ENCODE data around the gene BRI3BP.
"Not testable (repeated sequence)": the region's sequence is repeated elsewhere in the genome, so short reads cannot be mapped to it uniquely, and the experiment has no call there.

The BRI3BP gene

DNA sequence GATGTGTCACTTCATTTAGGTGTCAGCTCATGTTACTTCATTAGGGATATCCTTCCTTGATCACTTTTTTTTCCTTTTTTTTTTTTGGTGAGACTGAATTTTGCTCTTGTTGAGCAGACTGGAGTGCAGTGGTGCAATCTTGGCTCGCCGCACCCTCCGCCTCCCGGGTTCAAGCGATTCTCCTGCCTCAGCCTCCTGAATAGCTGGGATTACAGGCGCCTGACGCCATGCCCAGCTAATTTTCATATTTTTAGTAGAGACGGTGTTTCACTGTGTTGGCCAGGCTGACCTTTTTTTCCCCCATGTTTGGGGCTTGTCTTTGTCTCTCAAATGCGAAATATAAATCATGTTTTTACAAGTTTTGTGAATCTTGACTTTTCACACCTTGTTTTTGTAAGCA lies 62.1 kb downstream of the BRI3BP start:
- Mint-ChIP-seq H3K27ac (no peak overlapping the region), H3K36me3 (no peaks in the 10 kb centered on the region), H3K9me3 (peaks cover 1% of the 10 kb centered on the region), H3K27me3 (peaks cover 3% of the 10 kb centered on the region), H3K4me3 (no peak overlapping the region), H3K4me1 (no peaks in the 10 kb centered on the region)
- ATAC-seq (ENCODE audit: low read depth) (no peak), DNase-seq (ENCODE audit: low spot score in 2 of 2) (no peak)

DNA sequence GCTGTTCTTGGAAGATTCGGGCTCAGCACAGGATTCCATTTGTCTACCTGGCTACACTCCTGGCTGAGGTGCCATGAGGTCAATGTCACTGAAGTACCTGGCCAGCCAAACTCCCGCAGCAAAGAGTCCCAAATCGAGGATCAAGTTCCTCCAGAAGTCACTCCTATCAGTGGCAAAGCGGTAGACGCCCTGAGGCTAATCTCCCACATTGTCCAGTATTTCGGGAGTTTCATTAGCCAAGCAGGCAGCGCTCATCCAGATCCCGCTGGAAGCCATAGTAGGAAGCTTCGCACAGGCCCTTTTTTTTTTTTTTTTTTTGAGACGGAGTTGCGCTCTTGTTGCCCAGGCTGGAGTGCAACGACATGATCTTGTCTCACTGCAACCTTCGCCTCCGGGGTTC lies 62.9 kb downstream of the BRI3BP start:
- DNase-seq (ENCODE audit: low spot score in 2 of 2) = no peak

DNA sequence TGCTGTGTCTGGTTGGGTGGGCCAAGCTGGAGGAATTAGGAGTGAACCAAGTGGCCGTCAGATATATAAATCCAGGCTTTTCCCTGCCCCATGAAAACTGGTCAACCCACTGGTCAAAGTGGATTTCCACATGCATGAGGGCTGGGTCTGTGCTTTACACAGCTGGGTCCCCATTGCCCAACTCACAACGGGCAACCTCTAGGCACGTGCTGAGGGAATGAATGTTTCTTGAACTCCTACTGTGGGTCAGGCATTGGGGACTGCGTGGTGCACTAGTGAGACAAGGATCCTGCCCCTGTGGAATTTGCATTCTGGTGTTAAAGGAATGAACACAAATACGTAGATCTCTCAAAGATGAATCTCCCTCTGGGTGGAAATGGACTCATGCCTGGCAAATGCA lies 64.3 kb downstream of the BRI3BP start:
- no peaks in the 10 kb centered on the region for H3K4me1 Mint-ChIP-seq
- H3K36me3 Mint-ChIP-seq = no peaks in the 10 kb centered on the region
- H3K27me3 Mint-ChIP-seq = peaks cover 3% of the 10 kb centered on the region
- peaks cover 1% of the 10 kb centered on the region for H3K9me3 Mint-ChIP-seq
- DNase-seq (ENCODE audit: low spot score in 2 of 2) = no peak
- no peak overlapping the region for H3K27ac Mint-ChIP-seq
- H3K4me3 Mint-ChIP-seq = no peak overlapping the region
- ATAC-seq (ENCODE audit: low read depth) = no peak

More for the DNA sequence above, 62.9 kb downstream of the BRI3BP start:
- Mint-ChIP-seq H3K27ac (no peak overlapping the region), H3K27me3 (peaks cover 3% of the 10 kb centered on the region), H3K9me3 (peaks cover 1% of the 10 kb centered on the region), H3K36me3 (no peaks in the 10 kb centered on the region), H3K4me1 (no peaks in the 10 kb centered on the region), H3K4me3 (no peak overlapping the region)
- ATAC-seq (ENCODE audit: low read depth) = no peak

DNA sequence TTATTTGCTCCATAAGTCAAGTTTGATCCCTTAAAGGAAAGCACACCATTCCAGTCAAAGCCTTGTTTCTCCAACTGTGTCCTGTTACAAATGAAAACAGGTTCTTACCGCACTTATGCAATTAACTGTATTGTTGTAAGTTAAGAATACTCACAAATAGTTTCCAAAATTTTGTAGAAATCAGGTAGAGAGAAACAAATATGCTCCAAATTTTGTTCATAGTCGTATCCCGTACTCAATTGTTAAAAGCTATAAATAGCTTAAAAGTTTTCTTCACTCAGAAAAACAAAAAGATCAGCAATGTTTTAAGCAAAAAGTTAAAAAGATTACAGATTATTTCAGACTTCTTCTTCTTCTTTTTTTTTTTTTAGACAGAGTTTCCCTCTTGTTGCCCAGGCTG lies 67.8 kb downstream of the BRI3BP start:
- H3K4me3 Mint-ChIP-seq = no peak overlapping the region
- H3K36me3 Mint-ChIP-seq = no peaks in the 10 kb centered on the region
- no peak for DNase-seq (ENCODE audit: low spot score in 2 of 2)

DNA sequence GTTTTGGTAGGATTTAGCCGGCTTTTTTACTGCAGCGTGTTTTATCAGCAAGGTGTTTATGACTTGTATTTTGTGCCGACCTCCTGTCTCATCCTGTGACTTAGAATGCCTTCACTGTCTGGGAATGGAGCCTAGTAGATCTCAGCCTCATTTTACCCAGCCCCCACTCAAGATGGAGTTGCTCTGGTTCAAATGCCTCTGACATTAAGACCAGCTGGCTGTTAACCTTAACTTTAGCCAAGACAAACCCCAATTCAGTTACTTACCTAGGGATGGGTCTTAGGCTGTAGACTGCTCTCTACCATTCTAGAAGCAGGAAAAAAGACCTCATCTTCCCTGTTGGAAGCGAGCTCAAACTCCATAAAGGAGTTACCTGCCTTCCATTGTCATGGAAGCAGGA lies 70.1 kb downstream of the BRI3BP start:
- H3K36me3 Mint-ChIP-seq; H3K4me3 Mint-ChIP-seq; H3K27ac Mint-ChIP-seq; ATAC-seq (ENCODE audit: low read depth); H3K9me3 Mint-ChIP-seq; DNase-seq (ENCODE audit: low spot score in 2 of 2); H3K27me3 Mint-ChIP-seq: not testable (repeated sequence)
- H3K4me1 Mint-ChIP-seq = peaks cover 11% of the 10 kb centered on the region

More for the DNA sequence above, 67.8 kb downstream of the BRI3BP start:
- Mint-ChIP-seq H3K27me3 (peaks cover 3% of the 10 kb centered on the region), H3K4me1 (peaks cover 5% of the 10 kb centered on the region), H3K9me3 (peaks cover 1% of the 10 kb centered on the region), H3K27ac (no peak overlapping the region)
- ATAC-seq (ENCODE audit: low read depth) = no peak

DNA sequence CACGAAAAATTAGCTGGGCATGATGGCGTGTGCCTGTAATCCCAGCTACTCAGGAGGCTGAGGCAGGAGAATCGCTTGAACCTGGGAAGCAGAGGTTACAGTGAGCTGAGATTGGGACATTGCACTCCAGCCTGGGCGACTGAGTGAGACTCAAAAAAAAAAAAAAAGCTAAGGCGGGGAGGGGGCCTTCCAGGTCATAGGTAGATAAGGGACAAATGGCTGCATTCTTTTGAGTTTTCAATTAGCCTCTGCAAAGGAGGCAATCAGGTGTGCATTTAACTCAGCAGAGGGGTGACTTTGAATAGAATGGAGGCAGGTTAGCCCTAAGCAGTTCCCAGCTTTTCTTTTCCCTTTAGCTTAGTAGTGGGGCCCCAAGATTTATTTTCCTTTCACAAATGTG lies 71.0 kb downstream of the BRI3BP start:
- peaks cover 11% of the 10 kb centered on the region for H3K4me1 Mint-ChIP-seq
- no peaks in the 10 kb centered on the region for H3K27me3 Mint-ChIP-seq
- H3K4me3 Mint-ChIP-seq = peak overlapping the region; percentile 78
- ATAC-seq (ENCODE audit: low read depth) = no peak
- peaks cover 1% of the 10 kb centered on the region for H3K9me3 Mint-ChIP-seq
- no peak for DNase-seq (ENCODE audit: low spot score in 2 of 2)
- H3K36me3 Mint-ChIP-seq = no peaks in the 10 kb centered on the region
- no peak overlapping the region for H3K27ac Mint-ChIP-seq

DNA sequence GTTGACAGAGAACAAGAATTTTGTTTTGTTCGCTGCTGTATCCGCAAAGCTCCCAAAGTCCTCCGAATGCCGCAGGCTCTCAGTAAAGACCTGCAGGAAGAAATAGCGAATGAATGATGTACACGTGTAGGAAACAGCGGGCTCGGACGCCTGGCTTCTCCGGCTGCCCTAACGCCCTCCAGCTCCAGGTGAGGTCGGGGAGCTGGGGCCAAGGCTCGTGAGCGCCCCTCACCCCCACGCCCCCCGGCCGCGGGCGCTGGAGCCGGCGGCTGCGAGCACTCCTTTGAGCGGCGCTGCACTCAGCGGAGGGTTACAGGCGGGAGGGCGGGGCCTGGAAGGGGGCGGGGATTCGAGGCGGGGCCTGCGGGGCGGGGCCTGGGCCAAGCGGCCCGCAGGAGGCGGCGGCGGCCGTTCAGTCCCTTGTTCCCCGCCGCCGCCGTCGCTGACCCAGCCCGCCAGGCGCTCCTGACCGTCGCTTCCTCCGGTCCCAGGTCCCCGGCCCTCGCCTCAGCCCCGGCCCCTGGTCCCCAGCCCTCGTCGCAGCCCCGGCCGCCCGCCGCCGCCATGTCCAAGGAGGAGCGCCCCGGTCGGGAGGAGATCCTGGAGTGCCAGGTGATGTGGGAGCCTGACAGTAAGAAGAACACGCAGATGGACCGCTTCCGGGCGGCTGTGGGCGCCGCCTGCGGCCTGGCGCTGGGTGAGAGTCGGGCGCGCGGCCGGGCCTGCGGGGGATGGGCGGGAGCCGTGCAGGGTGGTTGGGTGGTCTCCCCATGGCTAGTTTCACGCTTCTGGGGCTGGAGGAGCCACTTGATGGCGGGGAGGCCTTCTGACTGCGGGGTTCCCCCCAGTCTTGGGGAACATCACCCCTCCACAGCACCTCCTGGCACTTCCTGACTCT lies 71.8 kb downstream of the BRI3BP start, which contains the start of gene AACS:
Gene AACS, plus strand, starts transcription at position 415 of the 898 bp plus-strand sequence. Its CDS starts 150 bp downstream, at position 565.
- Mint-ChIP-seq H3K4me1 (peaks cover 11% of the 10 kb centered on the region), H3K27me3 (no peaks in the 10 kb centered on the region), H3K4me3 (peak within 1 kb of the TSS; percentile 78), H3K9me3 (peaks cover under 1% of the 10 kb centered on the region), H3K36me3 (no peaks in the 10 kb centered on the region), H3K27ac (no peak within 1 kb of the TSS)
- ATAC-seq (ENCODE audit: low read depth) (peak; percentile 98), DNase-seq (ENCODE audit: low spot score in 2 of 2) (peak; percentile 49 to 70)

DNA sequence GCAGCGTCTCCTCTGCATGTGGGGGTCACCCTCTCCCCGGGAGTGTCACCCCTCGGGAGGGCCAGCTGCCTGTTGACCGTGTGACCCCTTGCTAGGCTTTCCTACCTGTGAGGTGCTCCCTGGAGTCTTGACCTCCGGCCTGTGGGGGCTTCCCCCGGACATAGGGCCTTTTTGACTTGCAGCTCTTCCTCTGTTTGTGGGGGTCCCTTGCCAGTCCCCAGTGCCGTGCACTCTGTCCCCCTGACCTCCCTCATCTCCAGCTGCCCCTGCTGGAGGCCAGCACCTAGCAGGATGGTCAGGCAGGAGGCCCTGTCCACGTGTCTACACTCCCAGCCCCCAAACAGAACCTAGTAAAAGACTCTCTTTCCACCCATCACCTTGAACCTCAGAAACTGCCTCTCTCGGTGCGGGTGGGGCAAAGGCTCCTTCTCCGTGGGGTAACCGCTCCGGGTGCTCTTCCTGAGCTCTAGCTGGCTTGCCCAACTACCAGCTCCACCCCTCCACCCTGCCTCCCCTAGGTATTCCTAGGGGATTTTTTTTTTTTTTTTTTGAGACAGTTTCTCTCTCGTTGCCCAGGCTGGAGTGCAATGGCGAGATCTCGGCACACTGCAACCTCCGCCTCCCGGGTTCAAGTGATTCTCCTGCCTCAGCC lies 72.6 kb downstream of the BRI3BP start:
- Mint-ChIP-seq H3K36me3 (no peaks in the 10 kb centered on the region), H3K27ac (no peak overlapping the region), H3K27me3 (no peaks in the 10 kb centered on the region), H3K4me3 (peak overlapping the region; percentile 74), H3K9me3 (no peaks in the 10 kb centered on the region), H3K4me1 (peaks cover 11% of the 10 kb centered on the region)
- DNase-seq (ENCODE audit: low spot score in 2 of 2) (peak in 1 of 2 donors; percentile 15), ATAC-seq (ENCODE audit: low read depth) (no peak)

DNA sequence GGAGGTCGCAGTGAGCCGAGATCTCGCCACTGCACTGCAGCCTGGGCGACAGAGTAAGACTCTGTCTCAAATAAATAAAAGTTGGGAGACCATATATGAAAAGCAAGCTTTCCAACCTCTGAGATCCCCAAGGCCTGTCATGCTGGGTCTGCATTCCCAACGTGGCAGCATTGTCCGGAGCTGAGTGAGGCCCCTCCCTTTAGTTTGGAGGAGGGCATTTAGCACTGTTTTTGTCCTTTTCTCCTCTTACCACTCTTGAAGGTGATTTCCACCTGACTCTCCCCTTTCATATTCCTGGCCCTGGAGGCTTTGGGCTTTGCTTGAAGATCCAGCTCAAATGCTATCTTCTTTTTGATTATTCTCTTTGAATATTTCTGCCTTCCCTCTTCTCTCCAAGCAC lies 74.9 kb downstream of the BRI3BP start:
- Mint-ChIP-seq H3K4me1 (peaks cover 11% of the 10 kb centered on the region), H3K4me3 (no peak overlapping the region), H3K9me3 (no peaks in the 10 kb centered on the region), H3K27me3 (no peaks in the 10 kb centered on the region), H3K36me3 (peaks cover 1% of the 10 kb centered on the region), H3K27ac (no peak overlapping the region)
- no peak for DNase-seq (ENCODE audit: low spot score in 2 of 2)
- ATAC-seq (ENCODE audit: low read depth) = no peak

DNA sequence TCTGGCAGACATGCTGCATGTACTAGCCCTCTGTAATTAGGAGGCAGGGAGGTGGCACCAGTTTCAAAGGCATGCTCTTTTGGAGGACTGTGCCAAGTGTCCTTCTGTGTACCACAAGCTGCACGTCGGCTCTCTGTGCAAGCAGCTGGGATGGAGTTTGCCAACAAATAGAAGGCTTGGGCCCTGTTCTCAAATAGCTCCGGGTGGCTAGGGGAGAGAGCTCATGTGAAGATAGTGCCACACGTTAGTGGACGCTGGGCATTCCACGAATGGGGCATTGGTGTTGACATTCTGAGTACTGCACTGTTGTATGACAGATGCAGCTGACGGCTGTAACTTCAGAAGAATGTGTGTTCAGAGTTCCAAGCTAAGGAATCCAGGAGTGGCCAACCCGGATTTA lies 76.2 kb downstream of the BRI3BP start:
- H3K36me3 Mint-ChIP-seq = peaks cover 1% of the 10 kb centered on the region
- no peak overlapping the region for H3K27ac Mint-ChIP-seq
- H3K9me3 Mint-ChIP-seq = no peaks in the 10 kb centered on the region
- DNase-seq (ENCODE audit: low spot score in 2 of 2) (no peak), ATAC-seq (ENCODE audit: low read depth) (no peak)
- H3K27me3 Mint-ChIP-seq = no peaks in the 10 kb centered on the region
- peaks cover 11% of the 10 kb centered on the region for H3K4me1 Mint-ChIP-seq
- H3K4me3 Mint-ChIP-seq = no peak overlapping the region

DNA sequence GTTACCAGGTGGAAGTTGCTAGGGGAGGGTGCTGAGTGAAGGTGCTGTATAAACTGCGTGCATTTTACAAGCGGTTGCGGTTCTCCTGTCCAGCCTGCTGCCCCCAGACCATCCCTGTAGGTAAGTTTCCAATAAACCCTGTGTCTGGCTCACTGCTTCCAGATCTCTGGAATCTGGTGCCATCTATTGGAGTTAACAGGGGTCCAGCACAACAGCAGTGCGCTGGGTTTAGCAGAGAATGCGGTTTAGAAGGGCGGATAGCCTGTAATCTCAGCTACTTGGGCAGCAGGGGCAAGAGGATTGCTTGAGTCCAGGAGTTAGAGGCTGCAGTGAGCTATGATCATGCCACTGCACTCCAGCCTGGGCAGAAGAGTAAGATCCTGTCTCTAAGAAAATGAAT lies 76.7 kb downstream of the BRI3BP start:
- no peaks in the 10 kb centered on the region for H3K9me3 Mint-ChIP-seq
- DNase-seq (ENCODE audit: low spot score in 2 of 2) (no peak), ATAC-seq (ENCODE audit: low read depth) (no peak)
- no peaks in the 10 kb centered on the region for H3K27me3 Mint-ChIP-seq
- H3K4me3 Mint-ChIP-seq = no peak overlapping the region
- peaks cover 8% of the 10 kb centered on the region for H3K4me1 Mint-ChIP-seq
- peaks cover 1% of the 10 kb centered on the region for H3K36me3 Mint-ChIP-seq
- H3K27ac Mint-ChIP-seq = no peak overlapping the region

DNA sequence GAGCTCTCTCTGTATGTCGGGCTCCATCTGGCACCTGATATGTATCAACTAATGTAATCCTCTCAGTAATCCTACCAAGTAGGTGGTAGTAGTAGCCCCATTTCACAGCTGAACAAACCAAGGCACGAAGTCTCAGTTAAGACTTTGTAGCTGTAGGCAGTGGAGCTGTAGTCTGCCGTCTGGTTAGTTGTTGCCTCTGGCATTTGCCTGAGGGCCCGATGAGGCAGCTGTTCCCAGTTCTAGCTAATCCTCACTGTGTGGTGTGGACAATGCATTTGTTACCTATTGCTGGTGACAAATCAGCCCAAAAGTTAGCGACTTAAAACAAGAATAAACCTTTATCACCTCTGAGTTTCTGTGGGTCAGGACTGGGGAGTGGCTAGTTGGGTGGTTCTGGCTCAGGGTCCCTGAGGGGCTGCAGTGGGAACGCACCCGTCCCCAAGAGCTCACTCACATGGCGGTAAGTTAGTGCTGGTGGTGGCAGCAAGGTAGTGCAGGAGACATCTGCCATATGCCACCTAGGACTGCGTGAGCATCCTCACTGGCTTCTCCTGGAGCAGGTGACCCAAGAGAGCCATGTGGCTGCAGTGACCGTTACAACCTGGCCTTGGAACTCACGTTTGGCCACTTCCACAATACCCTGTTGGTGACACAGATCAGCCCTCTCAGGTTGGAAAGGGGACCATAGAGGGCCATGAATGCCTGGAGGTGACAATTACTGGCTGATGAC lies 77.4 kb downstream of the BRI3BP start:
- no peak for DNase-seq (ENCODE audit: low spot score in 2 of 2)
- H3K27me3 Mint-ChIP-seq = no peaks in the 10 kb centered on the region
- no peak overlapping the region for H3K4me3 Mint-ChIP-seq
- H3K36me3 Mint-ChIP-seq = peaks cover 1% of the 10 kb centered on the region
- no peaks in the 10 kb centered on the region for H3K9me3 Mint-ChIP-seq
- no peak for ATAC-seq (ENCODE audit: low read depth)
- no peak overlapping the region for H3K27ac Mint-ChIP-seq
- peaks cover 8% of the 10 kb centered on the region for H3K4me1 Mint-ChIP-seq

DNA sequence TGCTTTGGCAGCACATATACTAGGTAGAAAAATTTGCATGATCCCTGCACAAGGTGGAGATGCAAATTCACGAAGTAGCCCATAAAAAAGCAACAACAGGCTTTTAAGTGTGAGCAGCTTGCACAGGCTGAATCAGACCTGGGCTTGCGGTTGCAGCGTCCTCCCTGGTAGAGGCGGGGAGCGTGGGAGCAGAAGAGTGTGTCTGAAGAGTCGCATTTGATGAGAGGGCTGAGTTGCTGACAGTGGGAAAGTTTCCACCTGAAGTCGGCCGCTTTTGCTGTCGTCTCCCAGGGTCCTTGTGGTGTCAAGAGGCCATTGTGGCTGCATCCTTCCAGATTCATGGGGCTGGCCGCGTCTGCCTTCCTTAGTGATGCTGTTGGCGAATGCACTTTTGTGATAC lies 78.0 kb downstream of the BRI3BP start:
- no peak for DNase-seq (ENCODE audit: low spot score in 2 of 2)
- H3K4me1 Mint-ChIP-seq = peaks cover 6% of the 10 kb centered on the region
- no peak for ATAC-seq (ENCODE audit: low read depth)
- no peak overlapping the region for H3K27ac Mint-ChIP-seq
- H3K27me3 Mint-ChIP-seq = no peaks in the 10 kb centered on the region
- no peak overlapping the region for H3K4me3 Mint-ChIP-seq
- H3K36me3 Mint-ChIP-seq = peaks cover 7% of the 10 kb centered on the region
- H3K9me3 Mint-ChIP-seq = no peaks in the 10 kb centered on the region

DNA sequence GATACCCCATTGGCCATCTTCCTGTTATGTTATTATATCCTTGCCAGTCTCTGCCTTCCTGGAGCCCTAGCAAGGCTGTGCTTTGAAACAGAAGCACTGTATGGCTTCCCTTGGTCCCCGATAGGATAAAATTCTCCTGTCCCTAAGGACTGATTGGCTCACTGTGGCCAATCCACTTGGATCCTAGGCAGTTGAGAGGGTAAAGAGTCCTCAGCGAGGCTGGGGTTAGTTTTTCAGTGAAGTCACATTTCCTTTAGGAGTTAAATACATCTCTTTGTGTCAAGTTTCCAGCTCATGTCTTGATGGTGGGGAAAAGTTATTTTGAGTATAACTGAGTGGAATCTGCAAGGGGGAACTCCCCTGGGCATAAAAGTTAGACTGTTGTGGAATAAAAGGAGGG lies 79.1 kb downstream of the BRI3BP start:
- no peaks in the 10 kb centered on the region for H3K9me3 Mint-ChIP-seq
- no peak for ATAC-seq (ENCODE audit: low read depth)
- H3K4me1 Mint-ChIP-seq = no peaks in the 10 kb centered on the region
- H3K36me3 Mint-ChIP-seq = peaks cover 9% of the 10 kb centered on the region
- no peak overlapping the region for H3K27ac Mint-ChIP-seq
- no peak overlapping the region for H3K4me3 Mint-ChIP-seq
- DNase-seq (ENCODE audit: low spot score in 2 of 2) = no peak
- no peaks in the 10 kb centered on the region for H3K27me3 Mint-ChIP-seq

Data from memory B cell (primary cell).